GM15510 (cell line): ENCODE data around the gene RPS6KB1.

Source experiments
- POLR2A ChIP-seq: IDR thresholded peaks from 3 replicates; pipeline ENCODE4 v1.6.1; 2011; ENCODE audit warnings: borderline replicate concordance; ENCODE audit not compliant: insufficient read length; ENCODE audit errors: extremely low read depth

The RPS6KB1 gene

GRCh38 chr17:59914274-59914854 is 21.4 kb downstream of the RPS6KB1 start:
- no peak for TF ChIP-seq POLR2A

GRCh38 chr17:59916446-59916845 is 23.5 kb downstream of the RPS6KB1 start:
- no peak for TF ChIP-seq POLR2A

GRCh38 chr17:59941131-59941530 is 48.2 kb downstream of the RPS6KB1 start:
- no peak for TF ChIP-seq POLR2A

- TF ChIP-seq POLR2A, result no peak
Measured at GRCh38 chr17:59950049-59950448, 57.1 kb downstream of the RPS6KB1 start.

GRCh38 chr17:59954856-59955255 is 61.9 kb downstream of the RPS6KB1 start:
- no peak for TF ChIP-seq POLR2A

GRCh38 chr17:59962739-59963318 is 69.9 kb downstream of the RPS6KB1 start:
- TF ChIP-seq POLR2A, result no peak

GRCh38 chr17:59963738-59964481 is 71.0 kb downstream of the RPS6KB1 start:
- no peak for TF ChIP-seq POLR2A

- peak; percentile 73 for TF ChIP-seq POLR2A
Measured at GRCh38 chr17:59964482-59965328, 71.8 kb downstream of the RPS6KB1 start, which contains the start of gene RNFT1. Gene RNFT1, minus strand, starts transcription at chr17:59964740. Its CDS starts 77 bp downstream, at chr17:59964663.

- TF ChIP-seq POLR2A, result no peak
Measured at GRCh38 chr17:59972778-59973177, 79.9 kb downstream of the RPS6KB1 start.
